MM.1S (cell line): ENCODE results near the gene BCL2L11.

Experiments used
- DNase-seq: peaks from one replicate; pipeline ENCODE4 v3.0.0-alpha.2; 2015
- H2AFZ ChIP-seq: fragments of 300-600 bp; sonication (generic); 2 replicates; pipeline ENCODE4 v1.6.0; 2016; ENCODE audit warnings: antibody characterized with exemption, low read length
- H3F3A ChIP-seq: fragments of 300-600 bp; sonication (generic); 2 replicates; pipeline ENCODE4 v1.6.1; 2016; ENCODE audit warnings: mild to moderate bottlenecking, antibody characterized with exemption, low read length, moderate library complexity, mixed read lengths; ENCODE audit not compliant: insufficient read depth
- H3K27ac ChIP-seq: fragments of 300-600 bp; sonication (generic); 2 replicates; pipeline ENCODE4 v1.5.1; 2016; ENCODE audit warnings: mild to moderate bottlenecking, low read length
- H3K27me3 ChIP-seq: fragments of 300-600 bp; sonication (generic); replicated peaks from 2 replicates; pipeline ENCODE4 v1.6.0; 2016; ENCODE audit warnings: low read length; ENCODE audit not compliant: insufficient read depth
- H3K36me3 ChIP-seq: fragments of 300-600 bp; sonication (generic); replicated peaks from 2 replicates; pipeline ENCODE4 v1.6.1; 2016; ENCODE audit warnings: mild to moderate bottlenecking, low read length, mixed read lengths; ENCODE audit not compliant: insufficient read depth
- H3K4me1 ChIP-seq: fragments of 300-600 bp; sonication (generic); 2 replicates; pipeline ENCODE4 v1.6.1; 2016; ENCODE audit warnings: low read length, mixed read lengths
- H3K4me2 ChIP-seq: fragments of 300-600 bp; sonication (generic); 2 replicates; pipeline ENCODE4 v1.6.0; 2016; ENCODE audit warnings: low read depth, low read length
- H3K4me3 ChIP-seq: fragments of 300-600 bp; sonication (generic); 2 replicates; pipeline ENCODE4 v1.5.1; 2016; ENCODE audit warnings: low read length, mixed read lengths
- H3K79me2 ChIP-seq: fragments of 300-600 bp; sonication (generic); 2 replicates; pipeline ENCODE4 v1.6.1; 2016; ENCODE audit warnings: mixed run types, low read length, mixed read lengths
- H3K9ac ChIP-seq: fragments of 300-600 bp; sonication (generic); 2 replicates; pipeline ENCODE4 v1.6.1; 2016; ENCODE audit warnings: low read length, mixed read lengths
- H3K9me2 ChIP-seq: fragments of 300-600 bp; sonication (generic); replicated peaks from 2 replicates; pipeline ENCODE4 v1.6.1; 2016; ENCODE audit warnings: mild to moderate bottlenecking, low read length, mixed read lengths; ENCODE audit not compliant: insufficient read depth
- H3K9me3 ChIP-seq: fragments of 300-600 bp; sonication (generic); replicated peaks from 2 replicates; pipeline ENCODE4 v1.6.1; 2016; ENCODE audit warnings: mild to moderate bottlenecking, low read length, mixed read lengths; ENCODE audit not compliant: insufficient read depth
- H4K20me1 ChIP-seq: fragments of 300-600 bp; sonication (generic); 2 replicates; pipeline ENCODE4 v1.6.1; 2016; ENCODE audit warnings: mild to moderate bottlenecking, low read length, moderate library complexity, mixed read lengths; ENCODE audit not compliant: insufficient read depth
- CTCF ChIP-seq: fragments of 300-600 bp; sonication (generic); IDR thresholded peaks from 2 replicates; pipeline ENCODE4 v1.5.1; 2016; ENCODE audit warnings: antibody characterized with exemption, low read length, mixed read lengths
- EZH2 ChIP-seq: fragments of 300-600 bp; sonication (generic); optimal IDR thresholded peaks from 2 replicates; pipeline ENCODE3; 2017; ENCODE audit warnings: low read depth, mild to moderate bottlenecking, antibody characterized with exemption, low read length, mixed read lengths
- EZH2phosphoT487 ChIP-seq: fragments of 300-600 bp; sonication (generic); IDR thresholded peaks from 2 replicates; pipeline ENCODE4 v1.6.1; 2018; ENCODE audit warnings: antibody characterized with exemption, low read length

The BCL2L11 gene

GRCh38 chr2:111099402-111099801, 21.3 kb upstream of the BCL2L11 start:
- H3K4me2 ChIP-seq: peak overlapping the region; percentile 75
- no peaks in the 10 kb centered on the region for H4K20me1 ChIP-seq
- no peak for DNase-seq
- TF ChIP-seq EZH2: no peak
- TF ChIP-seq EZH2phosphoT487: no peak
- TF ChIP-seq CTCF: no peak
- peak overlapping the region; percentile 97 for H3K27ac ChIP-seq
- H2AFZ ChIP-seq: no peak overlapping the region
- no peak overlapping the region for H3K4me3 ChIP-seq
- H3K4me1 ChIP-seq: peaks cover 39% of the 10 kb centered on the region
- H3K27me3 ChIP-seq: no peaks in the 10 kb centered on the region
- no peaks in the 10 kb centered on the region for H3K9me3 ChIP-seq
- no peaks in the 10 kb centered on the region for H3K36me3 ChIP-seq
- H3K79me2 ChIP-seq: no peaks in the 10 kb centered on the region
- peak overlapping the region; percentile 57 for H3K9ac ChIP-seq
- H3K9me2 ChIP-seq: no peaks in the 10 kb centered on the region
- peaks cover 23% of the 10 kb centered on the region for H3F3A ChIP-seq

GRCh38 chr2:111100087-111100764, 20.5 kb upstream of the BCL2L11 start:
- peak overlapping the region; percentile 3; the same call in 1 of the 2 replicates for H3K4me3 ChIP-seq
- peak overlapping the region; percentile 75 for H3K4me2 ChIP-seq

GRCh38 chr2:111100765-111101162, 19.9 kb upstream of the BCL2L11 start:
- Histone ChIP-seq H2AFZ (peak overlapping the region; percentile 39), H3F3A (peaks cover 23% of the 10 kb centered on the region), H3K79me2 (no peaks in the 10 kb centered on the region), H3K9ac (peak overlapping the region; percentile 57), H3K4me2 (peak overlapping the region; percentile 75), H3K4me3 (peak overlapping the region; percentile 3; the same call in 1 of the 2 replicates), H4K20me1 (no peaks in the 10 kb centered on the region), H3K4me1 (peaks cover 39% of the 10 kb centered on the region), H3K27ac (peak overlapping the region; percentile 97), H3K36me3 (no peaks in the 10 kb centered on the region), H3K27me3 (no peaks in the 10 kb centered on the region), H3K9me2 (no peaks in the 10 kb centered on the region), H3K9me3 (no peaks in the 10 kb centered on the region)
- peak; percentile 81 for DNase-seq
- TF ChIP-seq CTCF (peak; percentile 29), EZH2phosphoT487 (no peak)

More at GRCh38 chr2:111100087-111100764, 20.5 kb upstream of the BCL2L11 start:
- H3K79me2 ChIP-seq: no peaks in the 10 kb centered on the region
- H3F3A ChIP-seq: peaks cover 23% of the 10 kb centered on the region
- H3K4me1 ChIP-seq: peaks cover 39% of the 10 kb centered on the region
- TF ChIP-seq CTCF (no peak), EZH2phosphoT487 (no peak), EZH2 (no peak)
- H3K36me3 ChIP-seq: no peaks in the 10 kb centered on the region
- peak overlapping the region; percentile 39 for H2AFZ ChIP-seq
- no peaks in the 10 kb centered on the region for H3K27me3 ChIP-seq
- no peaks in the 10 kb centered on the region for H4K20me1 ChIP-seq
- DNase-seq: peak; percentile 86
- H3K9me2 ChIP-seq: no peaks in the 10 kb centered on the region
- peak overlapping the region; percentile 57 for H3K9ac ChIP-seq
- no peaks in the 10 kb centered on the region for H3K9me3 ChIP-seq
- peak overlapping the region; percentile 97 for H3K27ac ChIP-seq
